Muscle layer of colon (tissue), 2 donors: ENCODE data around the gene C9orf72.
"Not testable (repeated sequence)": the region's sequence is repeated elsewhere in the genome, so short reads cannot be mapped to it uniquely, and the experiment has no call there.

ENCODE experiments used
- H3K27ac ChIP-seq: one replicate; pipeline ENCODE4 v1.7.0; 2013; ENCODE audit warnings: low read depth, mild to moderate bottlenecking, low read length, moderate library complexity
- H3K27me3 ChIP-seq, 2 donors: one replicate each; pipeline ENCODE4 v1.7.0; 2013; ENCODE audit warnings: low read length in 2 of 2, mild to moderate bottlenecking in 2 of 2; ENCODE audit not compliant: insufficient read depth in 2 of 2, control insufficient read depth in 1 of 2
- H3K36me3 ChIP-seq: one replicate; pipeline ENCODE4 v1.7.0; 2013; ENCODE audit warnings: mild to moderate bottlenecking, low read length; ENCODE audit not compliant: insufficient read depth
- H3K4me1 ChIP-seq: one replicate; pipeline ENCODE4 v1.7.0; 2013; ENCODE audit warnings: mild to moderate bottlenecking, low read length; ENCODE audit not compliant: insufficient read depth
- H3K4me3 ChIP-seq, 2 donors: one replicate each; pipeline ENCODE4 v1.7.0; 2013; ENCODE audit warnings: low read length in 2 of 2, low read depth in 1 of 2, mild to moderate bottlenecking in 1 of 2, moderate library complexity in 1 of 2
- H3K9ac ChIP-seq: one replicate; pipeline ENCODE4 v1.7.0; 2013; ENCODE audit warnings: low read length
- H3K9me3 ChIP-seq: one replicate; pipeline ENCODE4 v1.7.0; 2013; ENCODE audit warnings: mild to moderate bottlenecking, low read length
- donor health status: abdominal sarcoma.
- donor health status: Adenocarcinoma of cecum.

C9orf72 gene, protein sequence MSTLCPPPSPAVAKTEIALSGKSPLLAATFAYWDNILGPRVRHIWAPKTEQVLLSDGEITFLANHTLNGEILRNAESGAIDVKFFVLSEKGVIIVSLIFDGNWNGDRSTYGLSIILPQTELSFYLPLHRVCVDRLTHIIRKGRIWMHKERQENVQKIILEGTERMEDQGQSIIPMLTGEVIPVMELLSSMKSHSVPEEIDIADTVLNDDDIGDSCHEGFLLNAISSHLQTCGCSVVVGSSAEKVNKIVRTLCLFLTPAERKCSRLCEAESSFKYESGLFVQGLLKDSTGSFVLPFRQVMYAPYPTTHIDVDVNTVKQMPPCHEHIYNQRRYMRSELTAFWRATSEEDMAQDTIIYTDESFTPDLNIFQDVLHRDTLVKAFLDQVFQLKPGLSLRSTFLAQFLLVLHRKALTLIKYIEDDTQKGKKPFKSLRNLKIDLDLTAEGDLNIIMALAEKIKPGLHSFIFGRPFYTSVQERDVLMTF

DNA sequence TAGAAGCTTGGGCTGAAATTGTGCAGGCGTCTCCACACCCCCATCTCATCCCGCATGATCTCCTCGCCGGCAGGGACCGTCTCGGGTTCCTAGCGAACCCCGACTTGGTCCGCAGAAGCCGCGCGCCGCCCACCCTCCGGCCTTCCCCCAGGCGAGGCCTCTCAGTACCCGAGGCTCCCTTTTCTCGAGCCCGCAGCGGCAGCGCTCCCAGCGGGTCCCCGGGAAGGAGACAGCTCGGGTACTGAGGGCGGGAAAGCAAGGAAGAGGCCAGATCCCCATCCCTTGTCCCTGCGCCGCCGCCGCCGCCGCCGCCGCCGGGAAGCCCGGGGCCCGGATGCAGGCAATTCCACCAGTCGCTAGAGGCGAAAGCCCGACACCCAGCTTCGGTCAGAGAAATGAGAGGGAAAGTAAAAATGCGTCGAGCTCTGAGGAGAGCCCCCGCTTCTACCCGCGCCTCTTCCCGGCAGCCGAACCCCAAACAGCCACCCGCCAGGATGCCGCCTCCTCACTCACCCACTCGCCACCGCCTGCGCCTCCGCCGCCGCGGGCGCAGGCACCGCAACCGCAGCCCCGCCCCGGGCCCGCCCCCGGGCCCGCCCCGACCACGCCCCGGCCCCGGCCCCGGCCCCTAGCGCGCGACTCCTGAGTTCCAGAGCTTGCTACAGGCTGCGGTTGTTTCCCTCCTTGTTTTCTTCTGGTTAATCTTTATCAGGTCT is at the start of gene C9orf72:
TSS of gene C9orf72 (minus strand) at position 564 of the 716 bp plus-strand sequence. CDS start 6,361 bp downstream, outside the sequence.
- no peaks in the 10 kb centered on the region for H3K27me3 ChIP-seq
- peak within 1 kb of the TSS; percentile 85 for H3K9ac ChIP-seq
- peaks cover 28% of the 10 kb centered on the region for H3K4me1 ChIP-seq
- H3K4me3 ChIP-seq, result peak within 1 kb of the TSS; percentile 72 to 90
- no peaks in the 10 kb centered on the region for H3K36me3 ChIP-seq
- H3K9me3 ChIP-seq, result no peaks in the 10 kb centered on the region
- peak within 1 kb of the TSS; percentile 95 for H3K27ac ChIP-seq

- H3K9ac ChIP-seq, result no peak overlapping the region
- H3K27me3 ChIP-seq, result no peaks in the 10 kb centered on the region
- H3K9me3 ChIP-seq, result no peaks in the 10 kb centered on the region
- H3K4me1 ChIP-seq, result no peaks in the 10 kb centered on the region
- H3K27ac ChIP-seq, result no peak overlapping the region
- H3K4me3 ChIP-seq, result no peak overlapping the region
- no peaks in the 10 kb centered on the region for H3K36me3 ChIP-seq
Observed at GRCh38 chr9:27622693-27623340, 49.5 kb upstream of the C9orf72 start.

DNA sequence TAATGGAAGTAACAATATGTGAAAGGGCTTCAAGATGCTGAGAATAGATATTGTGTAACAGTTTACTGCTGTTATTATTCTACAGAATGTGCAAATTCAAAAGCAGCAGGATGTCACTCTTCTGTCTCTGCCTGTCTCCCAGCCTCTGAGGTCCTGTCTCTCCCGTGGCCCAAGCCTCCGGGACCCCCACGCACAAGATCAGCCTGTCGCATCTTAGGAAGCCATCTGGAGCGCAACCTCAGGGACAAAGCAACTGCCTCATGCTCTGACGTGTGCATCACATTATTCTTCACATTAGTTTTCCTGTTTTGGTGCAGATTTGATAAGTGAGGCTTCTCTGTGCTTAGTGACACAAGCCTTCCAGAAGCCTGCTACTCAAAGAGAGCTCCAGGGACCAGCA is 46.5 kb upstream of the C9orf72 start:
- no peak overlapping the region for H3K9ac ChIP-seq
- no peaks in the 10 kb centered on the region for H3K4me1 ChIP-seq
- H3K9me3 ChIP-seq, result no peaks in the 10 kb centered on the region
- no peaks in the 10 kb centered on the region for H3K27me3 ChIP-seq
- no peak overlapping the region for H3K4me3 ChIP-seq
- no peaks in the 10 kb centered on the region for H3K36me3 ChIP-seq
- no peak overlapping the region for H3K27ac ChIP-seq

GRCh38 chr9:27618066-27618465 is 44.8 kb upstream of the C9orf72 start:
- H3K9ac ChIP-seq, result no peak overlapping the region
- H3K36me3 ChIP-seq, result no peaks in the 10 kb centered on the region
- no peak overlapping the region for H3K4me3 ChIP-seq
- H3K27ac ChIP-seq, result no peak overlapping the region
- no peaks in the 10 kb centered on the region for H3K4me1 ChIP-seq
- H3K9me3 ChIP-seq, result no peaks in the 10 kb centered on the region
- H3K27me3 ChIP-seq, result no peaks in the 10 kb centered on the region

GRCh38 chr9:27614551-27614950 is 41.3 kb upstream of the C9orf72 start:
- Histone ChIP-seq H3K36me3 (no peaks in the 10 kb centered on the region), H3K4me3 (no peak overlapping the region), H3K27me3 (no peaks in the 10 kb centered on the region), H3K27ac (no peak overlapping the region), H3K4me1 (no peaks in the 10 kb centered on the region), H3K9ac (no peak overlapping the region), H3K9me3 (no peaks in the 10 kb centered on the region)

DNA sequence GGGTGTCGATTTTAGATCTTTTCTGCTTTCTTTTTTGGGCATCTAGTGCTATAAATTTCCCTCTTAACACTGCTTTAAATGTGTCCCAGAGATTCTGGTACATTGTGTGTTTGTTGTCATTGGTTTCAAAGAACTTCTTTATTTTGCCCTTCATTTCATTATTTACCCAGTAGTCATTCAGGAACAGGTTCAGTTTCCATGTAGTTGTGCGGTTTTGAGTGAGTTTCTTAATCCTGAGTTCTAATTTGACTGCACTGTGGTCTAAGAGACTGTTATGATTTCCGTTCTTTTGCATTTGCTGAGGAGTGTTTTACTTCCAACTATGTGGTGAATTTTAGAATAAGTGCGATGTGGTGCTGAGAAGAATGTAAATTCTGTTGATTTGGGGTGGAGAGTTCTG is 38.8 kb upstream of the C9orf72 start:
- not testable (repeated sequence) for H3K4me1 ChIP-seq, H3K27ac ChIP-seq, H3K36me3 ChIP-seq, H3K9ac ChIP-seq, H3K4me3 ChIP-seq, H3K27me3 ChIP-seq, H3K9me3 ChIP-seq

GRCh38 chr9:27610622-27611021 is 37.3 kb upstream of the C9orf72 start:
- Histone ChIP-seq H3K4me1 (no peaks in the 10 kb centered on the region), H3K9me3 (no peaks in the 10 kb centered on the region), H3K9ac (no peak overlapping the region), H3K27ac (no peak overlapping the region), H3K27me3 (no peaks in the 10 kb centered on the region), H3K4me3 (no peak overlapping the region), H3K36me3 (no peaks in the 10 kb centered on the region)

- Histone ChIP-seq H3K9ac (no peak overlapping the region), H3K27ac (peak overlapping the region; percentile 66), H3K4me1 (peaks cover 28% of the 10 kb centered on the region), H3K36me3 (no peaks in the 10 kb centered on the region), H3K9me3 (no peaks in the 10 kb centered on the region), H3K4me3 (peak overlapping the region in 1 of 2 donors; percentile 17), H3K27me3 (no peaks in the 10 kb centered on the region)
Observed at GRCh38 chr9:27602954-27603353, 29.7 kb upstream of the C9orf72 start.

DNA sequence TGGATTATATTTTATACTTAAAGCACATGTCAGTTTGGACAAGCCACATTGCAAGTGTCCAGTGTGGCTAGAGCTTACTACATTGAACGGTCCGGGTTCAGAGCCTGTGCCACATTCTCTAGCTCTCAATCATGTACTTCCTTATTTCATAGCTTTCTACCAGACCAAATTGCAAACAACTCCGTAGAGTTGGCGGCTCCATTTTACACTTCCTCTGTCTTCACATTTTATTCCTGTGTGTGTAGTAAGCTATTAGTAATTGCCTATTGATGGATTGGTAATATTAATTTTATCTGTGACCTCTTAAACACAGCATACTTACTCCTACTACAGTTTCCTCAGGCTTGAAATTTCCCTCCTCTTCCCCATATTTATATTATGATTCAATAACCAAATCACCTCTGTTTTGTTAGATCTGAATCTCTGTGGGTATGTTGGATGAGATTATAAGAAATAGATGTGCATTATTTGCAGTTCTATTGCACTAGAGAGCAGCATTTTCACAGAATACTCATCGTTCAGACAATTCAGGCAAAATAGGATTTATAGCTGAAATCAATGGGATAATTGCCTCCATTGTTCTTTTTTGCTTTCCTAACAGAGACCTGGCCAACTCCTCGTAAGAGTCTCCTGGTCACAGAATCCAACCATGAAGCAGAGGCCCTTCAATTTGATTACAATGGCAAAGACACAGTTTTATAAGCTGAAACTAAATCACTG is 29.0 kb upstream of the C9orf72 start:
- H3K27me3 ChIP-seq, result no peaks in the 10 kb centered on the region
- no peak overlapping the region for H3K9ac ChIP-seq
- H3K9me3 ChIP-seq, result no peaks in the 10 kb centered on the region
- H3K27ac ChIP-seq, result peak overlapping the region; percentile 66
- peak overlapping the region in 1 of 2 donors; percentile 17 for H3K4me3 ChIP-seq
- no peaks in the 10 kb centered on the region for H3K36me3 ChIP-seq
- peaks cover 28% of the 10 kb centered on the region for H3K4me1 ChIP-seq

GRCh38 chr9:27601396-27601795 is 28.1 kb upstream of the C9orf72 start:
- H3K9me3 ChIP-seq, result no peaks in the 10 kb centered on the region
- no peaks in the 10 kb centered on the region for H3K36me3 ChIP-seq
- H3K27ac ChIP-seq, result no peak overlapping the region
- H3K4me3 ChIP-seq, result no peak overlapping the region
- H3K4me1 ChIP-seq, result peaks cover 28% of the 10 kb centered on the region
- no peaks in the 10 kb centered on the region for H3K27me3 ChIP-seq
- H3K9ac ChIP-seq, result no peak overlapping the region

GRCh38 chr9:27600256-27600655 is 27.0 kb upstream of the C9orf72 start:
- H3K27me3 ChIP-seq, result no peaks in the 10 kb centered on the region
- peaks cover 38% of the 10 kb centered on the region for H3K4me1 ChIP-seq
- no peak overlapping the region for H3K4me3 ChIP-seq
- no peaks in the 10 kb centered on the region for H3K36me3 ChIP-seq
- H3K9ac ChIP-seq, result no peak overlapping the region
- H3K9me3 ChIP-seq, result no peaks in the 10 kb centered on the region
- peak overlapping the region; percentile 27 for H3K27ac ChIP-seq
